ENCODE results near the gene ZNF487.
"Not testable (repeated sequence)": the region's sequence is repeated elsewhere in the genome, so short reads cannot be mapped to it uniquely, and the experiment has no call there.

The ZNF487 gene

DNA sequence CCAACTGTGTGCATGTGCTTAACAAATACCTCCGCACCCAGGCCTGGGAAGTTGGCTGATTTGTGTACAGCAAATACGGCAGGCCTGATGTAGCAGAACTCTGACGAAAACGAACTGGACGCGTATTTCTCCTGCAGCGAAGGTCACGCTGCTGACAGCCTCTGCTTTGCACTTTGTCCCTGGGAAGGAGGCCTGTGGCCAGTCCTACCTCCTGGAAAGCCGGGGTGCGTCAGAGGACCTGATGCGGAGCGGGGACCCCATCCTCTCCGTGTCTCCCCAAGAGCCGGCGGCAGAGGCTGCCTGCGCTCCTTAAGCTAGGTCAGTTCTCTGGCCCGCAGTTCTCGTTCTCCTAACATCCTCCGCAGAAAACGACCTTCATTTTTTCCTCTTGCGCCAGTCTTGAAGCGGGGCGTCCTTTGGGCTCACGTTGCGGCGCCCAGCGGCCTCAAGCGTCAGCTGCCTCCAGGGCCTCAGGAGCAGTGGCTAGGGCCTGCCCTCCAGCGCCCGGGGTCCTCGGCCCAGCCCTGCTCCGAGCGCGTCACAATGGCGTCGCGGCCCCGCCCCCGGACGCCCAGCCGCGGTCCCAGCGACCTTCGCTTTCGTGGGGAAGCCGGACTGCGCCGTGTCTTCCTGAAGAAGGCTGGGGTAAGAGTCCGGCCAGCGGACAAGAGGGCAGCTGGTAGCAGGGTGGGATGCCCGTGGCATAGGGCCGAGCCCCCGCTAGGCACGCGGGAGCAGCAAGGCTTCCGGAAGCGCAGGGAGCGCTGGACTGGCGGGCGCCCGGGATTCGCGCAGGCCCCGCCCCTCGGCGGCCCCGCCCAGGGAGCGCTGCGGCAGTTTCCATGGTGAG is at the start of gene ZNF487:
Gene ZNF487, plus strand, starts transcription at position 821 of the 850 bp plus-strand sequence. CDS start 38,703 bp downstream, outside the sequence.
- DNase-seq, result peak; percentile 92

DNA sequence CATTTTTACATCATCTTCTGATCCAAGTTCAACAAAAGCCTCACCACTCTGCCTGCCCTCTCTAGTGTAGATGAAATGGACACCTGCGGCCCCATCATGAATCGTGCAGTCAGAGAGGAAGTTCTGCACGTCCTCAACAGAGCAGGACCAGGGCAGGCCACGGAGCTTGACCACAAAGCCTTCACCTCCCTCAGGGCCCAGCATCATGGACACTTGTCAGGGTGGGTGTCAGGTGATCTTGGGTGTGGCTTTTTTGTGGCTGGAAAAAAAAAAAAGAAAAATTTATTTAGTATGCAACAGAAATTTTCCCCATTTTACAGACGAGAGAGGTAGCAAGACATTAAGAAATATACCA is 49.3 kb upstream of the ZNF487 start:
- no peak for DNase-seq

DNA sequence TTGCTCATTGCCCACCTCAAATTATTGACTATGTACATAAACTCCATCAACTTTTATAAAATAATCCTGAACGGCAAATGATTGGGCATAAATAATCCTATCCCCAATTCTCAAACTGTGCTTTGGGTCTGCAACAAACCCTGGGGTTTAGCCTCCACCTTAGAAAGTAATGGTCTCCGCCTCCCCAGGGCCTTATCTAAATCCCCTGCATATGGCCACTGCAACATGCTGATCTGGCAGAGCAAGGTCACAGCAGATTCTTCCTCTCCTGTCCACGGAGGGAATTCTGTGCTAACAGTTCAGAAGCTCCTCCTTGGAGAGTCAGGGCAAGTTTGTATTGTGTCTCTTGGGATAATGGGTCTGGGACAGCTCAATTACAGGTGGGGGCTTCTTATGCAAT is 47.0 kb upstream of the ZNF487 start:
- no peak for DNase-seq

DNA sequence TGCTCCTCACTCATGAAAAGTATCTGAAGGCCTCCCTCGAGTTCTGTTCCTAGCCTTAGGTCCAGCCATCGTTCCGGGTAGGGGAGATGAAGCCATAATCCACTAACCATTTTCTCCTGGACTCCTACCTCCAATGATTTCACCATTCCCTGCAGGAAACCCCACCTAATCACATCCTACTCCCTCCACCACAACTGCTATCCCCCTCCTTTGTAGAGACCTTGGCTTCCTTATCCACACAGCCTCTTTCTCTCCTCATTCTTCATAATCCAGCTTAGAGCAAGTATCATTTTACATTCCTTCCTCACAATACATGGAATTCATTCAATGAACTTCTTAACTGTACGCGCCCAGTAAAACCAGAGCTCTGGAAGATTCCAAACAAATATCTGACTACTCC is 46.6 kb upstream of the ZNF487 start:
- no peak for DNase-seq

DNA sequence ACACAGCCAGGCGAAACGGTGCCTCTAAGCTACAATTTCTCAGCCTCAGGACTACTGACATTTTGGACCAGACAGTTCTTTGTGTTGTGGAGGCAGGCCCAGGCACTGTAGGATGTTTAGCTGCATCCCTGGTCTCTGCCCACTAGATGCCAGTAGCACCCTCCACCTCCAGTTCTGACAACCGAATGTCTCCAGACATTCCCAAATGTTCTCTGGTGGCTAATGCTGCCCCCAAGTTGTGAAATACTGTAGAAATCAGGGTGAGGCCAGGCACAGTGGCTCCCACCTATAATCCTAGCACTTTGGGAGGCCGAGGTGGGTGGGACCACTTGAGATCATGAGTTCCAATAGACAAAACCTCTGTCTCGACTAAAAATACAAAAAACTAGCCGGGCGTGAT is 46.2 kb upstream of the ZNF487 start:
- peak; percentile 28 for DNase-seq

DNA sequence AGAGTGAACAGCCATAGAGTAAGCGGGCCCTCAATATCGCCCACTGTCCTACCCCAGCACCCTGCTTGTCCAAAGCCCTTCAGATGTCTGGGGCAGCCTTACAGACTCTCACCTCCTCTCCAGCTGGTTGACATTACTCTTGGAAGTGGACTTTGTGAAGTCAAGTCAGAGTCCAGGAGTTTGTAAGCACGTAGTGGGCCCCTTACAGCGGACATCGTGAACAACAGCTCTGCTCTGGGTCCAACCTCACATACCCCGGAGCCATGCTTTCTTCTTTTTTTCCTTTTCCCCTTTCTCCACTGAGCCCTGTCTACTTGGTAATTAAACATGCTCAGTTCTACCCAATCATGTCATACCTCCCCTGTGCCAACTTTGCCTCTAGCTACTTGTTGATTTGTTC is 45.4 kb upstream of the ZNF487 start:
- DNase-seq, result no peak

DNA sequence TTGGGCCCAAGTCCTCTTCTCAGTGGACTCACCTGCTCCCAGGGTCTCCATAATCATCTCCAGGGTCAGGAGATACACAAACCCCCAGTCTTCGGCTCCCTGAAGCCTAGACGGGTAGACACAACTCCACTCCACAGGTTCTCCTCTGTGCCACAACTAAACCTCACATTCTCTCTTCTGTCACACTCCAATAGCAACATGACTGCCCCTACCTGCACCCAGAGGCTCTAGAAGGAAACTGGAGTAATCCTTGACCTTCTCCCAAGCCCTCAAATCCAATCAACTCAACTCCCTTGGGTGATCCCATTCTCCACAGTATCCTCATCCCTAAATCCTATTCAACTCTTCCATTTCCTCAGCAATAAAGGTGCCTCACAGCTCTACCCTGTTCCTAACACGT is 44.2 kb upstream of the ZNF487 start:
- no peak for DNase-seq

DNA sequence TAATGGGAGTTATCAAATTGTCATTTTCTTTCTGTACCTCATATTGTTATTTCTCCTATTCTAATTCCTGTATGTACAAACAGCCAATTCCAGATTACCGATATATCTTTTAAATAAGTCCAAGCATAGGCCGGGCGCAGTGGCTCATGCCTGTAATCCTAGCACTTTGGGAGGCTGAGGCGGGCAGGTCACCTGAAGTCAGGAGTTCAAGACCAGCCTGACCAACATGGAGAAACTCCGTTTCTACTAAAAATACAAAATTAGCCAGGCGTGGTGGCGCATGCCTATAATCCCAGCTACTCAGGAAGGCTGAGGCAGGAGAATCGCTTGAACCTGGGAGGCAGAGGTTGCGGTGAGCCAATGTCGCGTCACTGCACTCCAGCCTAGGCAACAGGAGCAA is 43.7 kb upstream of the ZNF487 start:
- not testable (repeated sequence) for DNase-seq

DNA sequence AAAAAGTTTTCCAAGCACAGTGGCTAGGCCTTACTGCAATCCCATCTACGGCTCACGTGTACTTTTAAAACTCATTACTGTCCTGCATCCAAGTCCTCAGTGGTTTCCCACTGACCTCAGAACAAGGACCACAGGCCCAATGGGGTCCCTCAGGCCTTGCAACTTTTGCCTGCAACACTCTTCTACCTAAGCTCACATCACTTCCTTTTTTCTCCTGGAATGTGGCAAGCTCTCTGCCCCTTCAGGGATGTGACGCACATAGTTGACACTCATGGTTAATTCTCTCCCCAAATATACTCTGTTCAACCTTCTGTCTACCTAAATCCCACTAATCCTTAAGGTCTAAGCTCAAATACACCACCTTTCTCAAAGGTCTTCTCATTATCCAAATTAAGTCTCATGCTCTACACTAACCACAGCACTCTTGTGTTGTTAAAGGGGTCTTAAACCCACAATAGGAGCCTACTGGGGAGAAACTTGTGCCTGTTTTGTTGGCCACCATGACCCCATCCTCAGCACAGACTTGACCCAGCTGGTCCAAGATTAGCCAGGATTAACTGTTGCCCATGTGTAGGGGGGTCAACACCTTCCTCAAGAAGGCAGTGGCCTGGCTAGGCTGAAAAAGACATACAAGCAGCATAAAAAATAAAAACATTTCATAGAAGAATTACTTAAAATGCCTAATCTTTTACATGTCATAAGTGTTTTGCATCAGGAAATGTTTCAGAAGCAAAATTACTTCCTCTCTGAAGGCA is 43.1 kb upstream of the ZNF487 start:
- DNase-seq, result no peak

DNA sequence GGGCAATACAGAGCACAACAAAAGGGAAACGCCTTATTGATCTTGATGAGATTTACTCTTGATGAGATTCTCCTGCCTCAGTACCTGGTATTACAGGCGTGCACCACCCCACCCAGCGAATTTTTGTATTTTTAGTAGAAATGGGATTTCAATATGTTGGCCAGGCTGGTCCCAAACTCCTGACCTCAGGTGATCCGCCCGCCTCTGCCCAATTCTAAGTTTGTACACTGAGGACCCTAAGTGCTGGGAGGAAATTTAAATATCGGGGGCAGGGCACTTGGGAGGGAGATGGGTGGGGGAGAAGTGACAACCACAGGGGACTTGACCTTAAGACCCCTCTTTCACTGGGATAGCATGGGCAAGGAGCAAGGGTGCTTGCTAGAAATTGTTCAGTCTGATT is 42.0 kb upstream of the ZNF487 start:
- DNase-seq, result no peak

DNA sequence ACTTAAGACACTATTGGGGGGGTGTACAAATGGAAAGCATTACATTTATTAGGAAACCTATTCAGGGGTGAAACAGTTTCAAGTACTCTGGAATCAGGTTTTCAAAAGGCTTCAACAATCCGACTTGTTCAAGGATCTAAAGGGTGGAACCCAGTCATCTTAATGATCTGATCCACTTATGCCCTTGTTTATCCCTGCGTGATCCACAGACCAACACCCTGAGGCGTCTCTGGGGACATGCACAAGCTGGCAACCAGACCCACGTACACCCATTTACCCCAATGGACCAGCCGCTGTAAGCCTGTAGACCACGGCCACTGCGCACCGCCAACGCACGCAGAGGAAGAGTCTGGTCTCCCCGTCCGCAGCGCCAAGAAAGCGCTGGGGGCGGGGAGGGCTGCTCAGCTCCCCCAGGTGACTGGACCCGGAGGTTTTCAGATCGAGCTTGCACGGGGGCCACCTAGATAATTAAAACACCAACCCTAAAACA is 41.3 kb upstream of the ZNF487 start:
- no peak for DNase-seq

DNA sequence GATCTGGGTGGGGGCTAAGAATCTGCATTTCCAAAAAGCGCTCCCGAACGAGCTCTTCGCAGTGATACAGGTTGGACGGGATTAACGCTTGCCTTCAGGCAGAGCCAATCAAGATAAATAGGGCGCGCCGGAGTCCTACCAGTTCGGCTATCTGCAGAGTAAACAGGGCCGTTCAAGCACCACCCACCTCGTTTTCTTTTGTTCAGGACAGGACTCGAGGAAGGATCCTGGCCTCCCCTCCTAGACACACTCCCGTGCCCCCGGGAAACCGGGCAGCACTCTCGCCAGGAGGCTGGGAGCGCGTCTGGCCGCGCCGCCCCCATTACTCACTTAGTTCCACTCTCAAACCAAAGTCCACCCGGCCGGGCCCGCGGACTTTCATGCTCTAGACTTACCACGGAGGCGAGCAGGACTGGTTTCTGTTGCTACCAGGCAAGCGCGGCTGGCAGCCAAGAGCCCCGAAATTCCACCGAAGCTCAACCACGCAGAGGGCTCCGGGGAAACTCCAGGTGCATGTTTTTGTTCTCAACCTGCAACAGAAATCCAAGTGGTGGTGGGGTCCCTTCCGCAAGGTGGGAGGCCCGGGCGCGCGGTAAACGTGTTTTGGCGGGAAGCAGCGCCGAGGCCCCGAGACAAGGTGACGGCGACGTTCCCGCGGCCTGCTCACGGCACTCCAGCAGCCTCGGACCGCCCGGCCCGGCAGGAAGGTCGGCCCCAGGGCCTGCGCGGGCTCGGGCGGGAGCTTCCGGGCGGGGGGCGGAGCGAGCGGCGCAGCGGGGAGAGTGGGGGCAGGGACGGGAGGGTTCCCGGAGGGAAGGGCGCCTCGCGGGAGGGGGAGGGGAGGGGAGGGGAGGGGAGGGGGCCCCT is 40.6 kb upstream of the ZNF487 start:
- peak; percentile 72 for DNase-seq

DNA sequence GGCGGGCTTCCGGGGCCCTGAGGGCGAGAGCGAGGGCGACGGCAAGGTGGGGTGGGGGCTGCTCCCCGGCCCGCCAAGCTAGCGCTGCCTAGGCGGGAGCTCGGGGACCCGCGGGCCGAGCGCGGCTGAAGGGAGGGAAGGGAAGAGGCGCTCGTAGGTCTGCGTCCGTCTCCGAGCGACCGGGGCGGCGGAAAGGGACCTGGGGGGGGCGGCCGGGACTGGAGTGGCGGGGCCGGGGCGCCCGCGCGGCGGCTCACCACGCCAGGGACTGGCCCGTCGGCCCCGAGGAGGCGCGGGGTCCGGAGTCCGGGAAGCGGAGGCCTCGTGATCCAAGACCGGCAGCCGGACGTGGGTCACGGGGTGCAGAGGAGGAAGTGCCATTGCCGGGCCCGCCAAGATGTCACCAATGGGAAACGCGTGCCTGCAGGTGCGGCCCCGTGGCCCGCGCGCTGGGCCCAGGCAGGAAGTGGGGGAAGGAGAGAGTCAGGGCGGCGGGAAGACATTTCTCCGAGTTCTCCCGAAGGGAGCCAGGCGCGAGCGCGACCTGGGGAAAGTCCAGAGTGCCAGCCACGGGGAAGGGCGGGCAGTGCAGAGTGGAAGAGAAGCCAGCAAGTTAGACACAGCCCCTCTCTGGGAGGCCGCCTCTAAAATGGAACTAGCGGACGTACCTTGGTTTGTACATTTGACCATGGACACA is 39.8 kb upstream of the ZNF487 start:
- peak; percentile 67 for DNase-seq

DNA sequence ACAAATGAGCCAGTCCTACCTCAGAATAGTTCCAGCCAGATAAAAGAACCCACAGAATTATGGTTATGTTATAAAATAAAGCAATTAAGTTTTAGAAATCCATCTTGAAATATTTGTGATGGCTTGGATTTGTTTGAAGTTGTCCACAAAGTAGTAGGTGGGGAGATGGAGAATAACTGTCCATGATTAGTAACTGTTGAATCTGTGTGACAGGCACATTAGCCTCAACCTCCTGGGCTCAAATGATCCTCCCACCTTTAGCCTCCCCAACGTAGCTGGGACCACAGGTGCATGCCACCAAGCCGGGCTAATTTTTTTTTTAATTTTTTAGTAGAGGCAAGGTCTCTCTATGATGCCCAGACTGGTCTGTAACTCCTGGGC is 38.0 kb upstream of the ZNF487 start:
- no peak for DNase-seq

DNA sequence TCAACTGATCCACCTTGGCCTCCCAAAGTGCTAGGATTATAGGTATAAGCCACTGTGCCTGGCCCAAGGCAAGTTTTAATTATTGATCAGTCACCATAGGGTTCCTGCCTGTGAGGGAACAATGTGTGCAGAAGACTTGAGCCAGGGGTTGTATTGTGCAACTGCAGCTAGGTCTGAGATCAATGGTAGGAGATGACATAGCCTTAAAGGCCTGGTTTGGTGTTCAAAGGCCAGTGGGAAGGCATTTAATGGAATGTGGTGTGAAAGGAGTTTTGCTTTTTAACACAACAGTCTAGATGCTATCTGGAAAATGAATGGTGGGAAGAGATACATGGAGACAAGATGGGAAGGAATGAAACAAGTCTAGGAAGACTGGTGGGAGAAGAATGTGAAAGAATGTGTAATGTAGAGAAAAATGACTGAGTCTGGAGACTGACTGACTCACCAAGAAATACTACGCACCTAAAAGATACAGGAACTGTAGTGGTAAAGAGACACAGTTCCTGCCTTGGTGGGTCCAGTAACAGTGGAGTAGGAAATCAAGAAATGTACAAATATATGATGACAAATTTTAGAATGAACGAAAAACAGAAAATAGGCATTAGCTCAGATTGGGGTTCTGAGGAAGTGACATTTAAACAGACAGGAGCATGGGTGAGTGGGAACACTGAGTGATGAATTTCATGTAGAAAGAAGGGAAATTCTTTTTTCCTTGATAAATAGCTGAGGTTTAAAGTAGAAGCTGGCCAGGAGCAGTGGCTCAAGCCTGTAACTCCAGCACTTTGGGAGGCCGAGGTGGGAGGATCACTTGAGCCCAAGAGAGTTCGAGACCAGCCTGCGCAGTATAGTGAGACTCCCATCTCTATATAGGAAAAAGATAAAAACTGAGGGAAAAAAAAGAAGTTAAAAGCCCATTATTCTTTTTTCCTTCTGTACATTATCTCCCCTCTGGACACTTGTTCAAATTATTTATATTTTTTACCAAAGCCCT is 37.3 kb upstream of the ZNF487 start:
- DNase-seq, result peak; percentile 59

DNA sequence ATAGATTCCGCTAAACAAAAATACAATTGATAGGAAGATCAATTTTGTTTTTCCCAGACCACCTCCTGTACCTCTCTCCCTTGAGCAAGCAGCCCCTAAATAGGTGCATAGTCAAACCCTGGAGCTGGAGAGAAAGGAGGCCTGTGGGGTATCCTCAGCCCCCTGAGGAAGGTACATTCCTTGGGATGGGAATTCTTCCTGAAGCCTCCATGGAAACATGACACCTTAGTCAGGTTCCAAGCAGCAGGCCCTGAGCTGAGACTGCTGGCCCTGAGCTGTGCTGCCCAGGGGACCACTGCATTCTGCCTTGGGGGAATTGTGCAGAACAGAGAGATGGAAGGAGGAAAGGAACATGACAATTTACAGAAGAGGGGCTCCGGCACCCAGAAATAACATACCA is 35.3 kb upstream of the ZNF487 start:
- no peak for DNase-seq

DNA sequence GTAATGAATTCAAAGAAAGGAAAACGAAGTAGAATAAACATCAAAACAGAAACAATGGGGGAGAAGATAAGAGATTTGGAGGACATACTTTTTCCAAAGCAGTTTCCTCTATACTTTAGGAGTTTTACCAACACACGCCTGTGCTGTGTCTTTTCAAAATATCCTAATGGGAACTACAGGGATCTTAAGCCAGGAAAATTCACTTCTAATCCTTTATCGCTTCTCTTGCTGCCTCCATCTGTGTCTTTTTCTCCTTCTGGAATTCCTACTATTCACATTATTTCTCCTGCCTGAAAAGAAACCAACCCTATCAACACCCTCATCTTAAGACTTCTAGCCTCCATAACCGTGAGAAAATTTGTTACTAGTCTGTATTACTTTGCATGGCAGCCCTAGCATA is 34.7 kb upstream of the ZNF487 start:
- no peak for DNase-seq

DNA sequence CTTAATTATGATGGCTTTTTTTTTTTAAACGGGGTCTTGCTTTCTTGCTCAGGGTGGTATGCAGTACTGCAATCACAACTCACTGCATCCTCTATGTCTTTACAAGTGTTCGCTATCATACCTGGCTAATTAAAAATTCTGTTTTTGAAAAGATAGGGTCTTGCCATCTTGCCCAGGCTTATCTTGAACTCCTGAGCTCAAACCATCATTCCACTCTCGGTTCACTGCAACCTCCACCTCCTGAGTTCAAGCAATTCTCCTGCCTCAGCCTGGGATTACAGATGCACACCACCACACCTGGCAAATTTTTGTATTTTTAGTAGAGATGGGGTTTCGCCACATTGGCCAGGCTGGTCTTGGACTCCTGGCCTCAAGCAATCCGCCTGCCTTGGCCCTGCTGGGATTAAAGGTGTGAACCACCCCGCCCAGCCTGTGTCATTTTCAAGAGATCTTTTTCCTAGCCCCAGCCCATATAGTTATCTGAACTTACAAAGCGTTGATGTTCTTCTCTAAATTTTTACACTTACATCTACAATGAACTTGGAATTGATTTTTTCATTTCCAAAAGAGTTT is 33.9 kb upstream of the ZNF487 start:
- no peak for DNase-seq

DNA sequence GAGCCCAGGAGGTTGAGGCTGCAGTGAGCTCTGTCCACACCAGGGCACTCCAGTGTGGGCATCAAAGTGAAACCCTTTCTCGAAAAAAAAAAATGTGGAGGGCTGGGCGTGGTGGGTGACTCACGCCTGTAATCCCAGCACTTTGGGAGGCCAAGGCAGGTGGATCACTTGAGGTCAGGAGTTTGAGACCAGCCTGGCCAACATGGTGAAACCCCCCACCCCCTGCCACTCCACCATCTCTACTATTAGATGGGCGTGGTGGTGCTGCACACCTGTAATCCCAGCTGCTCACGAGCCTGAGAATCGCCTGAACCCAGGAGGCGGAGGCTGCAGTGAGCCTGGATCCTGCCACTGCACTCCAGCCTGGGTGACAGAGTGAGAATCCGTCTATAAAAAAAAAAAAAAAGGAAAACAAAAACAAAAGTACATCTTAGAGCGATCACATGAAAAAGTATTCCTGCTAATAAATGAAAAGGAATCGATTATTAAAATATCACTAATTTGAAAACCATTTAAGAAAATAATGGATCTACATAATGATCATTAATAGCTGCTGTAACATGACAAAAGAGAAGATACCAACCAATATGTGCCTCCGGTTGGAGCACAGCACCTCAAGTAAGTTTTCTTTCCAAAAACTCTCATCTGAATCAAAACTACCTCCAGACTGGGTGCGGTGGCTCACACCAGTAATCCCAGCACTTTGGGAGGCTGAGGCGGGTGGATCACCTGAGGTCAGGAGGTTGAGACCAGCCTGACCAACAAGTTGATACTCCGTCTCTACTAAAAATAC is 32.8 kb upstream of the ZNF487 start:
- DNase-seq, result no peak

DNA sequence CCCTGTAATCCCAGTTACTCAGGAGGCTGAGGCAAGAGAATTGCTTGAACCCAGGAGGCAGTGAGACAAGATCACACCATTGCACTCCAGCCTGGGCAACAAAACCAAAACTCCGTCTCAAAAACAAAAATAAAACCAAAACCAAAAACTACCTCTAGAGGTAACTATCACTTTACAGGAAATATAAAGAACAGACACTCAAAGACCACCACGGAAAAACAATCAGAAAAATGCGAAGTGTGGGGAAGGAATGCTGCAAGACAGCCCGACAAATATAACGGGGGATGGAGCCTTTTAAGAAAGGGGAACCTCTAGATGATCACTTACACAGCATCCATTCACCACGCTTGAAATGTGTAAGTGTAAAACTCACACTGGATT is 32.2 kb upstream of the ZNF487 start:
- DNase-seq, result peak; percentile 55
